ENCODE measurements around the gene KCNH1.

DNA sequence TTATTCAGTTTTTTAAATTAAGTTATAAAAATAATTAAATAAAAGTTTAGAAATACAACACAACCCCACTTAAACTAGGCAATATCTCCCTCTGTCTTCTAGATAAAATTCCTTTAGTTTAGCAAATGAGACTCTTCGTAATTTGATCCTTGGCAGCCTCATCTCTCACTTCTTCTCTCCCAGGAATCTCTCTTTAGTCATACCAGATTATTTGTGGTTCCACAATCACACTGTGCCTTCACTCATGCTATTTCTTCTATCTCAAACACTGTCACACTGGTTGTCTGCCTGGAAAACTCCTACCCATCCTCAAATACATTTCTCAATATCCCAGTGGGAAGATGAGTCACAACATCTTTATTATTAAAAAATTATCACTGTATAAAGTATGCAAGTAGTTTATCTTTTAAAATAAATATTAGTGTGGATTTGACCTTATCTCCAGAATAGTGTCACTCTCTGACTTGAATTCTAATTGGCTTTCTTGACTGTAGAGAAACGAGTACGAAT lies 195.5 kb downstream of the KCNH1 start:
- TF ChIP-seq RAD21 (IDR thresholded peaks at IDR 0.05; ENCODE audit: low read length), result no peak
- TF ChIP-seq CEBPB (IDR thresholded peaks at IDR 0.05; ENCODE audit: low read depth, low read length), result no peak
- no peak for TF ChIP-seq POLR2A (IDR thresholded peaks at IDR 0.05; ENCODE audit: low read depth, low read length)
- TF ChIP-seq, protein P1, sequence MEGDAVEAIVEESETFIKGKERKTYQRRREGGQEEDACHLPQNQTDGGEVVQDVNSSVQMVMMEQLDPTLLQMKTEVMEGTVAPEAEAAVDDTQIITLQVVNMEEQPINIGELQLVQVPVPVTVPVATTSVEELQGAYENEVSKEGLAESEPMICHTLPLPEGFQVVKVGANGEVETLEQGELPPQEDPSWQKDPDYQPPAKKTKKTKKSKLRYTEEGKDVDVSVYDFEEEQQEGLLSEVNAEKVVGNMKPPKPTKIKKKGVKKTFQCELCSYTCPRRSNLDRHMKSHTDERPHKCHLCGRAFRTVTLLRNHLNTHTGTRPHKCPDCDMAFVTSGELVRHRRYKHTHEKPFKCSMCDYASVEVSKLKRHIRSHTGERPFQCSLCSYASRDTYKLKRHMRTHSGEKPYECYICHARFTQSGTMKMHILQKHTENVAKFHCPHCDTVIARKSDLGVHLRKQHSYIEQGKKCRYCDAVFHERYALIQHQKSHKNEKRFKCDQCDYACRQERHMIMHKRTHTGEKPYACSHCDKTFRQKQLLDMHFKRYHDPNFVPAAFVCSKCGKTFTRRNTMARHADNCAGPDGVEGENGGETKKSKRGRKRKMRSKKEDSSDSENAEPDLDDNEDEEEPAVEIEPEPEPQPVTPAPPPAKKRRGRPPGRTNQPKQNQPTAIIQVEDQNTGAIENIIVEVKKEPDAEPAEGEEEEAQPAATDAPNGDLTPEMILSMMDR (conservative IDR thresholded peaks at IDR 0.05; ENCODE audit: low read depth, low read length), result 0 out of 2 replicates have a peak, but pooled peaks have one; percentile 4
- no peak for TF ChIP-seq SMC3 (IDR thresholded peaks at IDR 0.05; ENCODE audit: low read depth, low read length)
- no peak for TF ChIP-seq MAZ (IDR thresholded peaks at IDR 0.05; ENCODE audit: borderline replicate concordance, low read depth, low read length)
- TF ChIP-seq, protein P2, sequence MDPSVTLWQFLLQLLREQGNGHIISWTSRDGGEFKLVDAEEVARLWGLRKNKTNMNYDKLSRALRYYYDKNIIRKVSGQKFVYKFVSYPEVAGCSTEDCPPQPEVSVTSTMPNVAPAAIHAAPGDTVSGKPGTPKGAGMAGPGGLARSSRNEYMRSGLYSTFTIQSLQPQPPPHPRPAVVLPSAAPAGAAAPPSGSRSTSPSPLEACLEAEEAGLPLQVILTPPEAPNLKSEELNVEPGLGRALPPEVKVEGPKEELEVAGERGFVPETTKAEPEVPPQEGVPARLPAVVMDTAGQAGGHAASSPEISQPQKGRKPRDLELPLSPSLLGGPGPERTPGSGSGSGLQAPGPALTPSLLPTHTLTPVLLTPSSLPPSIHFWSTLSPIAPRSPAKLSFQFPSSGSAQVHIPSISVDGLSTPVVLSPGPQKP (IDR thresholded peaks at IDR 0.05; ENCODE audit: borderline replicate concordance, low read depth, low read length), result no peak
- no peak for TF ChIP-seq MXI1 (IDR thresholded peaks at IDR 0.05; ENCODE audit: borderline replicate concordance, low read depth, low read length)
- no peak for TF ChIP-seq BHLHE40 (IDR thresholded peaks at IDR 0.05; ENCODE audit: low read depth, low read length)
- TF ChIP-seq FOS (IDR thresholded peaks at IDR 0.05; ENCODE audit: low read depth, low read length), result no peak
